Right lung (tissue), 10 donors: Measurements from ENCODE around the gene EDNRA. TPM values are rescaled to one million over a fixed set of nuclear protein-coding genes. Genes with fewer than 3 reads are reported as not detected.
"Not testable (repeated sequence)": the region's sequence is repeated elsewhere in the genome, so short reads cannot be mapped to it uniquely, and the experiment has no call there.

Experiments used
- DNase-seq, 2 donors: peaks; one replicate each; pipeline ENCODE4 v3.0.0-alpha.2; 2013
- long read RNA-seq, 8 donors: transcript quantifications; one replicate each; lab custom pipeline, GENCODE V29; 2026
- polyA plus RNA-seq, 5 donors: library from polyadenylated mRNA; unstranded; fragments of 120-200 nt; gene quantifications; one replicate each; pipeline versions ENCODE4 v1.2.1 to v1.2.3, GENCODE V29; 2013; ENCODE audit warnings: inconsistent platforms in 1 of 5, low replicate concordance in 1 of 5; ENCODE audit not compliant: insufficient read length in 5 of 5, insufficient read depth in 1 of 5

The EDNRA gene
- 100 to 1,000 TPM in 3 of 5 donors, 10 to 100 TPM in 2; 79.7 to 143 (median 101) TPM for polyA plus RNA-seq
- long read RNA-seq, donor 1, full-length matches to known transcripts, result 29 of 370 reads
- long read RNA-seq, donor 1, partial matches to known transcripts, result 341 of 370 reads
- long read RNA-seq, donor 1, other reads (novel, unspliced or antisense), result 0 of 370 reads
- long read RNA-seq, donor 2, full-length matches to known transcripts, result 15 of 33 reads
- long read RNA-seq, donor 2, partial matches to known transcripts, result 18 of 33 reads
- long read RNA-seq, donor 2, other reads (novel, unspliced or antisense), result 0 of 33 reads
- long read RNA-seq, donor 3, full-length matches to known transcripts, result 16 of 36 reads
- long read RNA-seq, donor 3, partial matches to known transcripts, result 20 of 36 reads
- long read RNA-seq, donor 3, other reads (novel, unspliced or antisense), result 0 of 36 reads
- long read RNA-seq, donor 4, full-length matches to known transcripts, result 12 of 28 reads
- long read RNA-seq, donor 4, partial matches to known transcripts, result 16 of 28 reads
- long read RNA-seq, donor 4, other reads (novel, unspliced or antisense), result 0 of 28 reads
- long read RNA-seq, donor 5, full-length matches to known transcripts, result 22 of 289 reads
- long read RNA-seq, donor 5, partial matches to known transcripts, result 267 of 289 reads
- long read RNA-seq, donor 5, other reads (novel, unspliced or antisense), result 0 of 289 reads
- long read RNA-seq, donor 6, full-length matches to known transcripts, result 23 of 46 reads
- long read RNA-seq, donor 6, partial matches to known transcripts, result 23 of 46 reads
- long read RNA-seq, donor 6, other reads (novel, unspliced or antisense), result 0 of 46 reads
- long read RNA-seq, donor 7, full-length matches to known transcripts, result 12 of 19 reads
- long read RNA-seq, donor 7, partial matches to known transcripts, result 7 of 19 reads
- long read RNA-seq, donor 7, other reads (novel, unspliced or antisense), result 0 of 19 reads
- long read RNA-seq, donor 8, full-length matches to known transcripts, result 7 of 66 reads
- long read RNA-seq, donor 8, partial matches to known transcripts, result 59 of 66 reads
- long read RNA-seq, donor 8, other reads (novel, unspliced or antisense), result 0 of 66 reads

- DNase-seq, result peak in 1 of 2 donors; percentile 65
Observed at GRCh38 chr4:147480891-147481576, at the start of gene EDNRA. Gene EDNRA, plus strand, starts transcription at chr4:147481097. Its CDS starts 4,585 bp downstream, at chr4:147485682.

GRCh38 chr4:147434370-147434769, 46.5 kb upstream of the EDNRA start:
- not testable (repeated sequence) for DNase-seq

- no peak for DNase-seq
Observed at GRCh38 chr4:147440442-147440841, 40.5 kb upstream of the EDNRA start.

DNA sequence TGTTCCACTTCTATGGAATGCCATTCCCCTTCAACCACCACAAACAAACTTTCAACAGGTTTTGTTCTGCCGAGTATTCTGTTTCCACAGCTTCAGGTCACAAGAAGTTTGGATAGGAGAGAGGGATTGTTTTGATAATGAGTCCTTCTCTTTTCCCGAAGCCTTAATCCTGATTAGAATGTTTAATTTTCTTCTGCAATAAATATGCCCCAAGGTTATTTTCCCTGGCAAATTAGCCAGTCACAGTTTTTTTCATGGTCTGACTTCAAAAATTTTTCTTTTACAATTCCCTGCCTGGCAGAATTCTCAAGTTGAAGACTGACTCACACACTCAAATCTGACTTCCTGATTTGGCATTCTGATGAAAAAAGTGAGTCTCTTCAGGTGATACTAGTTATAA, 33.1 kb upstream of the EDNRA start:
- DNase-seq, result no peak

DNA sequence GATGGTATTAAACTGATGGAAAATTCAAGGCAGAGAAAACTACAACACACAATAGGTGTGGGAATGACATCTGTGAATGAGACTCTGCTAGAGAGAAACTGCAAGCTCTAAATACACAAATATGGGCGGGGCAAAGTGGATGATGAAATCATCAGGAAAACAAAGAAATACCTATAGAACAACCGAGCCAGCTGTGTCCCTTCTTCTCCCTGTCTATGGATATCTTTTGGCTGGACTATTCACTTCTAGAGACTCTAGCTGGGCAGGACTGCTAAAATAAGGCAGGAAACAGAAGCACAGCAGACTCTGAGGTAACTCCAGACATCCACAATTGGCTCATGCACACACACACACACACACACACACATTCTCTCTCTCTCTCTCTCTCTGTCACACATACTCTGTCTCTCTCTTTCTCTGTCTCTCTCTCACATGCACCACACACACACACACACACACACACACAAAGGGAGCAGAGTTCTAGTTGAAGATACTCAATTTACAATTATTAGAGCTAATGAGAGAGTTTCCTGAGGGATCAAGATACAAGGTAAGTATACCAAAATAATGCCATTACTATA, 27.2 kb upstream of the EDNRA start:
- no peak for DNase-seq

- no peak for DNase-seq
Observed at GRCh38 chr4:147456706-147457105, 24.2 kb upstream of the EDNRA start.

DNA sequence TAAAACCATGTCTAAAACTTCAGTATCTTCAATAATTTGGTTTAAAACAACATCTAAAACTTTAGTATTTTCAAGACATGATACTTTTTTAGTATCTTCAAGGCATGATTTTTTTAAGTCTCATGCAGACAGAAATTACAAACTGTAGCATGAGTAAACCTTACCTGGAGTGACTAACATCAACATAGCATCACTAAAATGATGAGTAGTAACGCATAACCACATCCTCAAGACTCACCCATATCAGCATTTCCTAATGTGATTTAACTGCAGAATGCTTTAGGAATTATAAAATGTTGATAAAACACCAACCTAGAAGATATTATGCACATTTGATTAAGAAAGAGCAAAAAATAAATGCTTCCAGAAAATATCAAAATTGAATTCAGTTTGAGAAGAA, 19.7 kb upstream of the EDNRA start:
- no peak for DNase-seq

GRCh38 chr4:147463065-147463464, 17.8 kb upstream of the EDNRA start:
- no peak for DNase-seq

GRCh38 chr4:147465461-147465860, 15.4 kb upstream of the EDNRA start:
- no peak for DNase-seq

DNA sequence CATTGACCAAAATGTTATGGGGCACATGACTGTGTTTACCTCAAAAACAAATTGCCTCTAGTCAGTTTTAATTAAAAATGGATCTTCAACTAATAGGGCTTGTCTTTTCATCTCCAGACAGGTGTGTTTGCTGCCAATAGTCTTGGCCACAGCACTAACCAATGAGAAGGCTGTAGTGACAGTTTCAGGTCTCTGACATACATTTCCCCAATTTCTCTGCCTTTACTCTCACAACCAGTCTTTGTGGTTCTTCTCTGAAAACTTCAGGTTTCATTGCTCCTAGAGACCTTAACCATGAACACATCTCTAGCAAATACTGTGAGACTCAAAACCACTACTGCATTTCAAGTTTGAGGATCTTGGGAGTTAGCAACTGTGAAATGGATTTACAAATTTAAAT, 3.5 kb upstream of the EDNRA start:
- DNase-seq, result no peak

- no peak for DNase-seq
Observed at GRCh38 chr4:147479376-147479775, 1.5 kb upstream of the EDNRA start.

DNA sequence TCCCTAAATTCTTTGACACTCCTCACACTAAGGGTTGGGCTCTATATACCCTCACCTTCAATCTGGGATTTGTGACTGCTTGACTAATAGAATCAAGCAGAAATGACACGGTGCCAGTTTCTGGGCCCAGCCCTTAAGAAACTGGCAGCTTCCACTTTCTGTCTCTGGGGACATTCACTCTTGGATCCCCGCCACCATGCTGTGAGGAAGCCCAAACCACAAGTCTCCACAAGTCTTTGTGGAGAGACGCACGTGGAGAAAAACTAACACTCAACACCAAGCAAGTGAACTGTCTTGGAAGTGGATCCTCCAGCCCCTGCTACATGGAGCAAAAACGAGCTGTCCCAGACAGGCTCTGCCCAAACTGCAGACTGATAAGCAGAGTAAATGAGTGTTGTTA, 1.1 kb upstream of the EDNRA start:
- no peak for DNase-seq

DNA sequence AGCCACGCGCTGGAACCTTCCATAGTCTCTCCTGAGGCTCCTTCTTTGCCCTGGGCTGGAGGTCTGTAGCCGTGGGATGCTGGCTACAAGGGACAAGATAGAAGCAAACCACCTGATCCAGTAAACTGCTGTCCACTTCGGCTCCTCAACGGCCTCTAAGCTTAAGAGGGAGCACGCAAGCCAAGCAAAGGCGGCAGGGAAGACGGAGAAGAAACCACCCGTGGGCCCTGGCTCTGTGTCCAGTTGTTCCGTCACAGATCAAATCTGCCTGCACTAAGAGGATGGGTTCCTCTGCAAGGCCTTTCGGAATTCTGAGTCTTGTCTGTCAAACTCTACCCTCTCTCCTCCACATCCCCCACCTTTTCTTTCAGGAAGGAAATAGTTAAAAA, 401 bp upstream of the EDNRA start:
- DNase-seq, result no peak

DNA sequence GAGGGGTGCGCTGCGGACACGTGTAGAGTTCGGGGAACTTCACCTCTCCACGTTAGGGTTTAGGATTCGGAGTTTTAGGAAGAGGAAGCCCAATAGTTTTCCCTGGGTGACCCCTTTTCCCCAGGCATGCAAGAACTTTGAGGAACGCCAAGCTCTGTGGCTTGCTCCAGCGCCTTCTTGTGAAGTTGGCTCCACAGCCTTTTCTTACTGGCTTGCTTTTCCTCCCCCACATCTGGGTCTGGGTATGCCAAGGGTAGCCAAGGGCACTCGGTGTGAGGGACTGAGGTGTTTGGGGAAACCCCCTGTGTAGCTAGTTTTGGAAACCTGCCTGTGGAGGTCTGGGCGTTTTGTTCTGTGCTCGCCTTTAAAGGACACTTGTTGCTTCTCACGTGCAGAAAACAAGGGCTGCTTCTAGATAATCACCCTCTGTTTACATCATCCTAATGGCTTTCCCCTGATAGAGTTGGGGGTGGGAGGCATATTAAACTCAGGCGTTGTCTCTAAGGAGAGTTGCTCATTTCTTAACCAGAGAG, 746 bp downstream of the EDNRA start:
- DNase-seq, result peak in 1 of 2 donors; percentile 31

DNA sequence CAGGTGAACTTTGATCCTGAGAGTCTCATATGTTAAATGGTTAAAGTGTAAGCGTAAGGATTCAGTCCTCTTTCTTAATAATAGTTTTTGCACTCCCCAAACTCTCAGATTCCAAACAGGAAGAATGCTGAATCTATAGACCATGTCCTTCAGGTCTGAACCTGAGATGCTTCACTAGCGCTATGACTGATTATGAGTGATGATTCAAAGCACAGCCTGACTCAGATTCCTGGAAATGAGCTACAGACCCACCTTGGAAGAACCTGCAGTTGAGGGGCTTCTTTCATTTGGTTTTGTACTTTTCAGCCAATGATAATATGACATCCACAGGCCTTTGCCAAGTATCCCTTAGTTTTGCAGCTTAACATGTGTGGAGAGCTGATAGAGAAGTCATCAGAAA, 1.4 kb downstream of the EDNRA start:
- no peak for DNase-seq

DNA sequence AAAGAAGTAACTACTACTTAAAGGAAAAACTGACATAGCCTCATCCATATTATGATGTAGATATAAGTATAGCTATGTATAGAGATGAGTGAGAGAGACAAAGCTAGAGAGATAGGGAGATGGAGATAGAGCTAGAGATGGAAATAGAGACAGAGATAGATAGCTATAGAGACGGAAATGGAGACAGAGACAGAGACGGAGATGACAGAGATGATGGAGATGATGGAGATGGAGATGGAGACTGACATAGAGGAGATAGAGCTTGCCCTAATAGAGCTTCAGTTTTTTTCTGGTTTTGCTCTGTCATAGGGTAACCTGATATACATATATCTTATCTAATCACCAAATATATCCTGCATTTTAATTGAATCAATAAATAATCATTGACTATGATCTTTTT, 4.3 kb downstream of the EDNRA start:
- DNase-seq, result no peak

- DNase-seq, result no peak
Observed at GRCh38 chr4:147487616-147488015, 6.7 kb downstream of the EDNRA start.

DNA sequence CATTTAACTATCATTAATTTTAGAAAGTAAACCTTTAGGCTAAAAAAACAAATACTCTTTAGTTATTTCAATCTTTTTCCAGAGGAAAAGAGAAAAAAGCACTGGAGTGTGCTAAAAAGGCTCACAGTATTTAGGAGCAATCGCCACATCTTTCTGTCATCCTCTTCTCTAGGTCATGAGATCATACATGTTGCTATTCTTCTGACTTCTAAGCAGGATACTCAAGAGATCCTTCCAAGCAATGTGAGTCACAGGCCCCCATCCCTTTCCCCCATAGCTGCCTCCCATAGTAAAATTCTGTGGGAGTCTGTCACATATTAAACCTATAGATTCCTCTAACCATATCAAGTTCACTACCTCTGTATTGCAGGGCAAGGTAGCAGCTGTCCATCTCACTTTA, 7.7 kb downstream of the EDNRA start:
- no peak for DNase-seq

DNA sequence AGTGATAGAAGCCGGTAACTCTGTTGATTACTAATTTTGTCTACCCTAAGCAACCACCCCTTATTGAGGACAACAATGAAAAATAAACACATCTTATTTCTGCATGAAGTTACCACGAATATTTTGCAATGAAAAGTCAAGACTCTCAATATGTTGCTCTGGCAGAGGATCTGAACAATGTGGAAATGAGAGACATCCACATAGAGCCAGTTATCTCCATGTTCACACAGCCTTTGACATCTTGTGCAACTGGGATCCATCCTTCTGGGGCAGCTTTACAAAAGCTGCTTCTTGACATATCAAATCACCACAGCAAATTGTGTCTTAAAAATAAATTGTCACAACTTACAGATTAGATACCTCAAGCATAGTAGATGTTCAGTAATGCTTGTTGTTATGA, 10.2 kb downstream of the EDNRA start:
- peak; percentile 81 to 89 for DNase-seq

- no peak for DNase-seq
Observed at GRCh38 chr4:147492306-147492705, 11.4 kb downstream of the EDNRA start.

DNA sequence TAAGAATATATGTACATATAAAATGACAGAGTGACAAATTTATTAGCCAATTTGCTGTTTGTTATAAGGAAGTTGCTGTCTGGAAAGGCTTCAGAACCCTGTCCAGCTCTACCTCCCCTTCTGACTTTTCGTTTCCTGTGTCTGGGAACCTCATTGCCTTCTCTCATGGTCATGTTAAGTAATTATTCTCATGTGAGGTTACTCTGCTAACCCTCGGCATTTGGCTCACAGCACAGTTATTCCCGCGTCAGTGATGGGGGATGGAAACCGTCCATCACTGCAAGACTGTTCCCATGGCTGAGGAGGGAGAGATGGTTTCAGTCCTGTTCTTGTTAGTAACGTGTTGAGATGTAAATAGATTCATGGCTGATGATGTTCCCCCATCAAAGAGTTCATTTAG, 11.9 kb downstream of the EDNRA start:
- DNase-seq, result peak; percentile 79
